Activated CD8-positive, alpha-beta memory T cell treated with anti-CD3 and anti-CD28 coated beads, Interleukin-2, amount 10 ng/mL, durations not matched to agents 7 days and 5 days (primary cell): ENCODE data around the gene SORBS1. TPM values are rescaled to one million over a fixed set of nuclear protein-coding genes. Genes with fewer than 3 reads are reported as not detected.

ENCODE experiments used
- ATAC-seq: fragments of 150-1000 bp; cut with Tn5 transposase; one replicate; pipeline ENCODE4 v1.10.0; 2021; ENCODE audit warnings: moderate library complexity
- CTCF ChIA-PET: fragments of 350-600 bp; sonication (Branson Sonifier 250); formaldehyde crosslinking; loops from one replicate; lab custom pipeline; 2021; ENCODE audit warnings: antibody characterized with exemption; lab: Charles Lee
- DNase-seq: peaks from one replicate; pipeline ENCODE4 v3.0.0-alpha.2; 2020
- H3K27ac Mint-ChIP-seq: one replicate; pipeline ENCODE4 v1.8.0; 2021; ENCODE audit warnings: mild to moderate bottlenecking, mixed read lengths
- H3K27me3 Mint-ChIP-seq: one replicate; pipeline ENCODE4 v1.8.0; 2021; ENCODE audit warnings: mixed read lengths
- H3K36me3 Mint-ChIP-seq: one replicate; pipeline ENCODE4 v1.8.0; 2021; ENCODE audit warnings: mild to moderate bottlenecking, mixed read lengths
- H3K4me1 Mint-ChIP-seq: one replicate; pipeline ENCODE4 v1.8.0; 2021; ENCODE audit warnings: mixed read lengths
- H3K4me3 Mint-ChIP-seq: one replicate; pipeline ENCODE4 v1.8.0; 2021; ENCODE audit warnings: mild to moderate bottlenecking, moderate library complexity, mixed read lengths
- H3K9me3 Mint-ChIP-seq: one replicate; pipeline ENCODE4 v1.8.0; 2022; ENCODE audit warnings: low read depth, mixed read lengths
- total RNA-seq, 2 experiments: library from RNA; stranded (reverse); gene quantifications; one replicate each; pipeline ENCODE4 v1.2.3, GENCODE V29; 2021

SORBS1 gene
- under 1 TPM; 0.47 to 0.89 TPM for total RNA-seq

DNA sequence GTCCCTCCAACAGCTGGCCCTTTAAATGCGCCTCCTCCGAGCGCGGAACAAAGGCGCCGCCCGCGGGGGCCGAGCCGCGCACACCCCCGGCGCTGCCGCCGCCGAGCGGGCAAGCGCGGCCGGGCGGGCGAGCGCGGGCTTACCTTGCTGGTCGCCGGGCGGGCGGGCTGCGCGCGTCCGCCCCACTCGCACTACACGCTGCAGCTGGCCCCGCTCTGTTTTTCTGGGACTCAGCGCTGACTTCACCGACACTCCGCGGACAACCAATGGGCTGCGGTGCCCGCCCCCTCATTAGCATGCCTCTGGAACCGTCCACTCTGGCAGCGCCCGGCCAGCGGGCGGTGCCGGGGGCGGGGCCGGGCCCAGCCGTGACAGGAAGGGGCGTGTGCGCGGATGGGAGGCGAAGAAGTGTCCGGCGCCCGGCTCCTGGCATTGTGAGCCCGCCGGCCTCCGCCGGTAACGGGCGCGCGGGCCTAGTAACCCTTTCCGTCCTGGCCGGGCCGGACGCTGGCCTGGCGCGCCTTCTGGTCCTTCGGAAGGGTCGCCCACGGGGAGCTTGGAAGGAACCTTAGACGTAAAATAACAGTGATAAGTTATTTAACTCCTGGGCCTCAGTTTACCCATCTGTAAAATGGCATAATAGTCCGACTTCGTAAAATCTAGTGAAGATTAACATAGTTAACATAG, at the start of gene SORBS1:
SORBS1 (minus strand) TSS at position 195 of the 687 bp plus-strand sequence. CDS start 120,236 bp downstream, outside the sequence.
- DNase-seq (peak; percentile 95), ATAC-seq (peak; percentile 99)
- peaks cover 38% of the 10 kb centered on the region for H3K27me3 Mint-ChIP-seq
- H3K9me3 Mint-ChIP-seq, result no peaks in the 10 kb centered on the region
- H3K27ac Mint-ChIP-seq, result peak within 1 kb of the TSS; percentile 73
- H3K4me3 Mint-ChIP-seq, result peak within 1 kb of the TSS; percentile 98
- no peaks in the 10 kb centered on the region for H3K36me3 Mint-ChIP-seq
- peaks cover 13% of the 10 kb centered on the region for H3K4me1 Mint-ChIP-seq
- CTCF ChIA-PET, result interaction anchor here (1.5 kb wide), 1 partner anchor 22 kb away, joined by 3 read pairs; no protein-coding TSS in a partner anchor

DNA sequence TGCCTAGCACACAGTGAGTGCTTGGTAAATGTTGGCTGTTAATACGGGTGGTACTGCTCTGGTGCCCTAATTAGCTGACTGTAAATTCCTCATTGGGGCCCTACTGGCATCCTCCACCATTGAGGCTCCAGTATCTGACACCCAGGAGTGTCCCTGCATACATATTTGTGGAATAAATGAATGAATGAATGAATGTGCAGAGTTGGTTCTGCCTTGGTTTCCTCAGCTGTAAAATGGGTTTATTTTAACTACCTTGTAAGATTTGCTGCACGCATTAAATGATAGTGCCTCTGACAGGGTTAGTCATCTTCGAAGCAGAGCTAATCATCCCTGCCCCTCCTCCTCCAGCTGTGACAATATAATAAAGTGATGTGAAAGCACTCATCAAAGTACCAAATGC, 49.6 kb upstream of the SORBS1 start:
- H3K9me3 Mint-ChIP-seq, result no peaks in the 10 kb centered on the region
- H3K4me1 Mint-ChIP-seq, result no peaks in the 10 kb centered on the region
- no peak overlapping the region for H3K27ac Mint-ChIP-seq
- H3K27me3 Mint-ChIP-seq, result no peaks in the 10 kb centered on the region
- no peak overlapping the region for H3K4me3 Mint-ChIP-seq
- ATAC-seq (no peak), DNase-seq (no peak)
- CTCF ChIA-PET, result no interaction called here
- H3K36me3 Mint-ChIP-seq, result peaks cover 40% of the 10 kb centered on the region

DNA sequence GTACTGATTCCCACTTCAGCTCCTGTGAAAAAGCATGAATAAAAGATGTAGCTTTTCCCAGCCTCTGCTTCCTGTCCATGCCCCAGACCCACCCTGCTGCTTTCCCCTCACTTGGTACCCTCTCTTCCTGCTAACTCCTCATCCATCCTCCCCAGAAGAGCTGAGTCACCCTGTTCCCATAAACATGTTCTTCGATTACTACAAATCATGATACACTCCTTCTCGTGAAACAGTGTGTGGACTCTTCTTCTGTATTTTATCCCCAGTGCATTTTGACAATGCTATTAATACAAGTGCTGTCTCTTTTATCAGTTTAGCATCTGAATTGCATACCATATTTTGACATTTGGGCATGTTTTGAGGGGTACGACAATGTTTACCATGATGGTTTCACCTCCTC, 45.8 kb upstream of the SORBS1 start:
- Mint-ChIP-seq H3K36me3 (peaks cover 19% of the 10 kb centered on the region), H3K27ac (no peak overlapping the region), H3K27me3 (no peaks in the 10 kb centered on the region), H3K9me3 (no peaks in the 10 kb centered on the region), H3K4me1 (no peaks in the 10 kb centered on the region), H3K4me3 (no peak overlapping the region)
- ATAC-seq, result no peak
- DNase-seq, result no peak
- CTCF ChIA-PET, result interaction anchor here (9.2 kb wide), 1 partner anchor 178 kb away, joined by 85 read pairs; no protein-coding TSS in a partner anchor

DNA sequence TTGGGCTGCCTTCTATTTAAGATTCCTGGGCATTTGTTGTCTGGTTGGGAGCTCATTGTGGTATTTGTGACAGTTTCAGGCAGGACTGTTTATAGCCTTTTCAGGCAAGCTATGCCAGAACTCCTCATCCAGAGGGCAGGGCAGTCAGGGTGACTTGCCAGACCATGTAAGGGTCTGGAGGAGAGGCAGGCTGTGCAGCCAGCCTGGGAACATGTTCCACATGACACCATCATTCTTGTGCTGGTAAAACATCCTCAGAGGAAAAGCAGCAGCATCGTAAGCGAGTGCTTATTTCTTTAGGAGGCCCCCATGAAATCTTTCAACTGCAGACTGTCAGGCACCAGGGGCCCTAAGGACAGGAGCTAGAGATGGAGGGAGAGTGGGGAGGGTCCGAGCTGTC, 44.0 kb upstream of the SORBS1 start:
- no peaks in the 10 kb centered on the region for H3K4me1 Mint-ChIP-seq
- no peaks in the 10 kb centered on the region for H3K27me3 Mint-ChIP-seq
- H3K9me3 Mint-ChIP-seq, result no peaks in the 10 kb centered on the region
- CTCF ChIA-PET, result interaction anchor here (0.9 to 9.2 kb wide), 3 partner anchors 89 to 230 kb away, joined by 4 to 85 read pairs (median 4); partner anchors contain the start of gene TCTN3
- H3K4me3 Mint-ChIP-seq, result no peak overlapping the region
- no peak overlapping the region for H3K27ac Mint-ChIP-seq
- H3K36me3 Mint-ChIP-seq, result peaks cover 9% of the 10 kb centered on the region
- no peak for ATAC-seq
- no peak for DNase-seq

DNA sequence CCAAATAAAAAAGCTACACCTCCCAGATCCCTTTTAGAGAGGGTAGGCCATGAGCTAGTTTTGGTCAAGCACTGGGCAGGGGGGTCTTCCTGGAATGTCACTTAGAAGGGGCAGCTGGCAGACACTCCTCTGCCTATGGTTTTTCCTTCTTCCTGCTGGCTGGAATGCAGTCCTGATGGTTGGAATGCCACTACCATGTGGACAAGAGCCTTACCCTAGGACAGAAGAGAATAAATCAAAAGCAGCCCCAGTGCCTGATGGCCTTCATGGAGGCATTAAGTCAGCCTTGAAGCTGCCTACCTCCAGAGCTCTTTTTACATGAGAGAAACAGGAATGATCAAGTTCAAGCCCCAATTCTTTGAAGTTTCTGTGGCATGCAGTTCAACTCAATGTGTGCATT, 43.5 kb upstream of the SORBS1 start:
- ATAC-seq (no peak), DNase-seq (no peak)
- H3K27ac Mint-ChIP-seq, result no peak overlapping the region
- H3K9me3 Mint-ChIP-seq, result no peaks in the 10 kb centered on the region
- CTCF ChIA-PET, result interaction anchor here (0.9 to 9.2 kb wide), 4 partner anchors 89 to 230 kb away, joined by 4 to 85 read pairs (median 27); partner anchors contain the start of gene TCTN3
- no peaks in the 10 kb centered on the region for H3K4me1 Mint-ChIP-seq
- H3K27me3 Mint-ChIP-seq, result no peaks in the 10 kb centered on the region
- H3K4me3 Mint-ChIP-seq, result no peak overlapping the region
- H3K36me3 Mint-ChIP-seq, result peaks cover 7% of the 10 kb centered on the region

DNA sequence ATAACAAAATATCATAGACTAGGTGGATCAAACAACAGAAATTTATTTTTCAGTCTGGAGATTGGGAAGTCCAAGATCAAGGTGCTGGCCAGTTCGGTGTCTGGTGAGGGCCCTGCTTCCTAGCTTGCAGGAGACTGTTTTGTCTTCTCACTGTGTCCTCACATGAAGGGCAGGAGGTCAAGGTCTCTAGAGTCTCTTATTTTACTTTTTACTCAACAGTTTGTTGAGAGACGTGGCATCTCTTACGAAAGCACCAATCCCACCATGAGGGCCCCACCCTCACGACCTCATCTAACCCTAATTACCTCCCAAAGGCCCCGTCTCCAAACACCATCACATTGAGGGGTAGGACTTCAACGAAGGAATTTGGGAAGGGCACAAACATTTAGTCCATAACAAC, 41.2 kb upstream of the SORBS1 start:
- no peak for ATAC-seq
- Mint-ChIP-seq H3K4me1 (no peaks in the 10 kb centered on the region), H3K9me3 (no peaks in the 10 kb centered on the region), H3K27ac (no peak overlapping the region), H3K4me3 (no peak overlapping the region), H3K36me3 (no peaks in the 10 kb centered on the region), H3K27me3 (peaks cover under 1% of the 10 kb centered on the region)
- CTCF ChIA-PET, result interaction anchor here (0.9 to 9.2 kb wide), 4 partner anchors 157 to 262 kb away, joined by 3 to 85 read pairs (median 28); no protein-coding TSS in a partner anchor
- DNase-seq, result no peak

DNA sequence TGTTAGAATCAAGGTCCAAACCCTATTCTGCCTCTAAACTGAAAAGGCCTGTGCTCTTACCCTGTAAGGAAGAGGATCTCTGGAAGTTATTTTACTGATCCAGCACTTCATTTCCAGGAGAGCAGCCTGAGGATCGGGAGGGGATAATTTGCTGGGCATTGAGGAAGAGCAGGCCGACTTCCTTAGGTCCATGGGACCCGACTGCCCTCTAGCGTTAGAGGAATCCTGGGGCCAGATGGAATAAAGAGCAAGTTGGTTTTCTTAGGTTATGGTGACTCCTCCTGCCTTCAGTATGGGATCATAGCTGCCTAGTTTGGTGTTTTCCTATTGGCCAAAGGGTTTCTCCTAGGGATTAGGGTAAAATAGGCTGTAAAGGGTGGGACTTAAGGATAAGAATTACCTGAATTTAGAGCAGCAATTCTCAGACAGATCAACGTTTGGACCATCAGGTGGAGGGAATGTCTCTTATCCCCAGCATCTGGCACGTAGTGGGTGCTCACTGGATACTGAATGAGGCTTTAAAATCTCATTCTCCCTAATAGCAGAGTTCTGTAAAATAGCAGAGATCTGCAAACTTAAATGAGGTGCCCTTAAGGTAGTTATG, 40.0 kb upstream of the SORBS1 start:
- peaks cover 12% of the 10 kb centered on the region for H3K27me3 Mint-ChIP-seq
- CTCF ChIA-PET, result interaction anchor here (0.6 to 9.2 kb wide), 5 partner anchors 15 to 227 kb away, joined by 3 to 85 read pairs (median 3); no protein-coding TSS in a partner anchor
- H3K27ac Mint-ChIP-seq, result no peak overlapping the region
- H3K4me1 Mint-ChIP-seq, result no peaks in the 10 kb centered on the region
- no peaks in the 10 kb centered on the region for H3K36me3 Mint-ChIP-seq
- no peaks in the 10 kb centered on the region for H3K9me3 Mint-ChIP-seq
- ATAC-seq (peak; percentile 51), DNase-seq (peak; percentile 59)
- H3K4me3 Mint-ChIP-seq, result no peak overlapping the region

DNA sequence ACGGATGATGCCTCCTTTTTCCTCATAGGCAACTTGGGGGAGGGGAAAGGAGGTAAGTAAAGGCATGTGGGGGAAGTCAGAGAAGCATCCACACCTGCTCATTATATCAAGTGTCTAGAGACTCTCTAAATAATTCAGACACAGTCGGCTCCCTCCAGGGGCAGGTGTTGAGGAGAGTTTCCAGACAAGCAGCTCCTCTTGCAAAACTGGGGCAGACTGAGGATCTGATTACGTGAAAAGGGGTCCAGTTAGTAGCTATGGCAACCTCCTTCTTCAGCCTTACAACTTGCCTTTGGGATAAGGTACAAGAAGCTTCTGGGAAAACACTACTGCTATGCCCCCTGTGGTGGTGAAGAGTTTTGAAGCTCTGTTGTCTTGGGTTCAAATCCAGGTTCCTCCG, 39.0 kb upstream of the SORBS1 start:
- Mint-ChIP-seq H3K27me3 (peaks cover 17% of the 10 kb centered on the region), H3K9me3 (no peaks in the 10 kb centered on the region), H3K27ac (no peak overlapping the region), H3K36me3 (no peaks in the 10 kb centered on the region), H3K4me1 (no peaks in the 10 kb centered on the region), H3K4me3 (no peak overlapping the region)
- ATAC-seq (no peak), DNase-seq (no peak)
- CTCF ChIA-PET, result interaction anchor here (1.4 to 9.2 kb wide), 3 partner anchors 159 to 225 kb away, joined by 3 to 85 read pairs (median 50); no protein-coding TSS in a partner anchor

DNA sequence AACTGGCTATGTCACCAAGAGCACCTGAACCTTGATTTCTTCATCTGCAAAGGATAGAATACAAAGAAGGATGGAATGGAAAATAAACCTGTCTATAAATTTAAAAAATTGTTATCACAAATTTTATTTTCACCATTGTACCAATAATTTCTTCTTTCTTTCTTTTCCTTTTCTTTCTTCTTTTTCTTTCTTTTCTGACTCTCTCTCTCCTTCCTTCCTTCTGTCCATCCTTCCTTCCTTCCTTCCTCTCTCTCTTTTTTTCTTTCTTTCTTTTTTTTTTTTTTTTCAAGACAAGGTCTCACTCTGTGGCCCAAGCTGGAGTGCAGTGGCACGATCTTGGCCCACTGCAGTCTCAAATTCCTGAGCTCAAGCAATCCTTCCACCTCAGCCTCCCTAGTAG, 36.6 kb upstream of the SORBS1 start:
- Mint-ChIP-seq H3K27ac (no peak overlapping the region), H3K4me3 (no peak overlapping the region)

DNA sequence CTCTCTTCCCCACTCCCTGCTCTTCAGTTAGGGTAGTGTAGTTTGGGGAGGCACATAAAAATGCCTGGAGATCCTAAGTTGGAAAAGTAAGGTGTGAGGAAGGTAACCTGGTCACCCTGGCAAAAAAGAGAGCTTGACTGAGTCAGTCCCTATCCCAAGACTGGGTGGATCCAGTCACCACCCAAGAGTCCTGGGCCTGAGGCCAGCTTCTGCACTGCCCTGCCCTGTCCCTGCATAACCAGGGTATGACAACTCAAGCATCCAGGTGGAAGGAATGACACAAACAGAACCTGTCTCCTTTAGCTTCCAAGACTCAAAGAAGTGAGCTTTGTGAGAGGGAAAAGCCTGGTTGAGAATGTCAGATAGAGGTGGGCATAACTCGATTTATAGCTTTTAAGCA, 26.9 kb upstream of the SORBS1 start:
- no peaks in the 10 kb centered on the region for H3K4me1 Mint-ChIP-seq
- H3K4me3 Mint-ChIP-seq, result no peak overlapping the region
- CTCF ChIA-PET, result interaction anchor here (2.0 kb wide), 1 partner anchor 158 kb away, joined by 6 read pairs; no protein-coding TSS in a partner anchor
- DNase-seq (no peak), ATAC-seq (no peak)
- H3K9me3 Mint-ChIP-seq, result no peaks in the 10 kb centered on the region
- H3K36me3 Mint-ChIP-seq, result no peaks in the 10 kb centered on the region
- no peak overlapping the region for H3K27ac Mint-ChIP-seq
- H3K27me3 Mint-ChIP-seq, result peaks cover 25% of the 10 kb centered on the region

More for the DNA sequence above, 36.6 kb upstream of the SORBS1 start:
- Mint-ChIP-seq H3K9me3 (no peaks in the 10 kb centered on the region), H3K4me1 (no peaks in the 10 kb centered on the region), H3K27me3 (peaks cover 22% of the 10 kb centered on the region), H3K36me3 (no peaks in the 10 kb centered on the region)
- DNase-seq, result no peak
- no peak for ATAC-seq
- CTCF ChIA-PET, result interaction anchor here (1.0 to 9.2 kb wide), 3 partner anchors 8 to 169 kb away, joined by 3 to 85 read pairs (median 3); no protein-coding TSS in a partner anchor

DNA sequence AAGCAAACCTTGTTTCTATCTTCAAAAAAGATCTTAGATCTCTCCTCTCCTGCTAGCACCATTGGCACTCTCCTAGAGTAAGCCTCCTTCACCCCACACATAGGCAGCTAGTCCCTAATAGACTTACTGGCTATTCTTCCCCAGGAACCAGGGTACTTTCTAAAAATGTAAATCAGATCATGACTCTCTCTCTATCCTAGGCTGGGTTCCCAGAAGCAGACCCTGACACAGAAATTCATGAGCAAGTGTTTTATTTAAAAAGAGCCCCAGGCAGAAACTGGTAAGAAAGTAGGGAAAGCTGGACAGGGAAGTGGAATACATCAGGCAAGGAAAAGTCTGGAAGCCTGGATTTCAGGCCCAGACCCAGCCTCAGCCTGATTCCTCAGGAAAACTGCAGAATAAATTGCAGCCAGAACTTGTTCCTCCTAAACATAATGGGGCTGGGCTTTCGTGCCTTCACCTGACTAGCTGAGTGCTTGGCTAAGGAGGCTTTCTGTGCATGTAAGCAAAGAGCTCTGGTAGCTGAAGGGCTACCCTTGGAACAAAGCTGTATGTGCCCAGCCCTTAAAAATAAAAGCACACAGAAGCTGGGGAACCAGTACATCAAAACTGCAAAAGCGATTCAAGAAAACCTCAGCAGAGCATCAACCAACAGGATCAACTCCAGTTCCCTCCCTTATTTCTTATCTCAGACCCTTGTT, 18.8 kb upstream of the SORBS1 start:
- Mint-ChIP-seq H3K4me3 (no peak overlapping the region), H3K36me3 (no peaks in the 10 kb centered on the region), H3K9me3 (no peaks in the 10 kb centered on the region), H3K27ac (no peak overlapping the region), H3K27me3 (peaks cover 42% of the 10 kb centered on the region), H3K4me1 (no peaks in the 10 kb centered on the region)
- DNase-seq, result no peak
- no peak for ATAC-seq
- CTCF ChIA-PET, result no interaction called here

DNA sequence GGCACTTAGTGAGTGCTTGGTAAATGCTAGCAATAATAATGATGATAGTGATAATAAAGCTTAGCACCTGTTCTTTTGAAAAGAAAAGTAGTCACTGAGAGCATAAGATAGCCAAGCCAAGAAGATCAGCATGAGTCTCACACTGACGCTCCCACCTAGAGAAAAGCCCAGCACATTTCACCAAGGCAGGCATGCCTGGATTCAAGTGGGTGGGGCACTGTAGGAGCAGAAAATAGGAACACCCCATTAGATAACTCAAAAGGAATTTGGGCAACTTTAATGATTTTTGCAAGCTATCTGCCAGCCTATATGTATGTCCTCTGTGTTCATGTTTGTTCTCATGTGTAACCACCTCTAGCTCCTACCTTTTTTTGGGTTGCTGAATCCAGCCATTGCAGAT, 18.1 kb upstream of the SORBS1 start:
- DNase-seq, result no peak
- H3K9me3 Mint-ChIP-seq, result no peaks in the 10 kb centered on the region
- no peak overlapping the region for H3K4me3 Mint-ChIP-seq
- peaks cover 49% of the 10 kb centered on the region for H3K27me3 Mint-ChIP-seq
- no peaks in the 10 kb centered on the region for H3K36me3 Mint-ChIP-seq
- H3K4me1 Mint-ChIP-seq, result no peaks in the 10 kb centered on the region
- no peak for ATAC-seq
- no peak overlapping the region for H3K27ac Mint-ChIP-seq
- CTCF ChIA-PET, result no interaction called here

DNA sequence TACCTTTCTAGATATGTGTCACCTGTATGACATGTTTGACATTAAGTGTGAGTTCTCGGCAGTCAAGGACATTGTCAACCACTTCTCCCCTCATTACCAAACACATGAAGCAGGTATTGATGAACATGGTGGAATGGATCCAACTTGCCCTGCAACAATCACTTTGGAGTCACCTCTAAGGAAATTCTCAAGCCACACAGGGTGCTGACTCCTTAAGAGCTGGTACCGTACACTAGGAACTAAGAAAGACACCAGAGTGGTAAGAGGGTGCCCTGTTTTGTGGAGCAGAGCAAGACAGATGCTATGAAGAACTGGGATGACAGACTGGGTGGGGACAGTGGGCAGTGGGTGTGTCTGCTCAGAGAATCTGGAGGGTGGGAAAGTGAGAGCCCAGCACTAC, 17.4 kb upstream of the SORBS1 start:
- Mint-ChIP-seq H3K4me3 (no peak overlapping the region), H3K36me3 (no peaks in the 10 kb centered on the region), H3K27me3 (peaks cover 53% of the 10 kb centered on the region), H3K4me1 (no peaks in the 10 kb centered on the region), H3K27ac (no peak overlapping the region), H3K9me3 (no peaks in the 10 kb centered on the region)
- ATAC-seq (no peak), DNase-seq (no peak)
- CTCF ChIA-PET, result interaction anchor here (0.6 to 1.0 kb wide), 2 partner anchors 242 to 332 kb away, joined by 3 read pairs; no protein-coding TSS in a partner anchor
